Measurements from ENCODE around the gene MPST. TPM values are rescaled to one million over a fixed set of nuclear protein-coding genes. Genes with fewer than 3 reads are reported as not detected.
A peak's percentile ranks its signal among the peaks of the same experiment; 100 is the strongest.

MPST gene
- total RNA-seq, 1 experiment from 2014 or later, result 68.6 TPM

DNA sequence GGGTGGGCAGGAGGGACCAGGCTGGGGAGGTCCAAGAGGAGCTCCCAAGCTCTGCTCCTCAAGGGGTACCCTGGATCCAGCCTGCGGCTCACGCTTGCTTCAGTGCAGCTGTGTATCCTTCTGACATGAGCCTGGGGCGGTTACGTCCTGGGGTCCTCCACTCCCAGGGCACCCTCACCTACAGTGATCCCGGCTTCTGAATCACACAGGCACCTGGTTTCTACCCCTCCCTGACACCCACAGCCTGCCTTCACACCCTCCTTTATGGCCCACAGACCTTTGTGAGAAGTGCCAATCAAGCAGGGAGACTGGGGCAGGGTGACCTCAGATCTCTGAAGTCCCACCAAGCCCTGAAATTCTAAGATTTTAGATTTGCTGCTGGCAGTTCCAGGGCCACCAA, 1.5 kb downstream of the MPST start:
- H3K9me2 ChIP-seq (ENCODE audit: insufficient read depth), result no peaks in the 10 kb centered on the region
- BruUV-seq (replicated peaks), result no TSS peak
- peaks cover 14 to 24% of the 10 kb centered on the region in 2 experiments; a peak in 3 of 4 replicates for H3K4me1 ChIP-seq (ENCODE audit: control insufficient read depth in 1 of 2, insufficient read depth in 2 of 2, low read length in 2 of 2)
- H3K9ac ChIP-seq (ENCODE audit: low read length), result no peak overlapping the region; the same call in 1 of the 2 replicates
- peak overlapping the region; percentile 69 to 79; a peak in 2 of 4 replicates for H3K4me3 ChIP-seq (replicated peaks in 1 of 2; ENCODE audit: low read depth in 1 of 2, low read length in 2 of 2)
- peak overlapping the region; percentile 31; the same call in 1 of the 2 replicates for H3K27ac ChIP-seq (ENCODE audit: low read depth, low read length)
- no peaks in the 10 kb centered on the region for H3K9me3 ChIP-seq (ENCODE audit: control insufficient read depth in 1 of 2, insufficient read depth in 1 of 2, low read depth in 1 of 2, low read length in 2 of 2)
- ChIA-PET RAD21 (ENCODE audit: low non-redundant PET in 1 of 2, low total read pairs in 2 of 2, uncharacterized antibody in 2 of 2, unreplicated experiment in 2 of 2) (no interaction called here), POLR2A (no interaction called here), CTCF (interaction anchor here (1.1 to 1.8 kb wide), 5 partner anchors 9 to 165 kb away, joined by 3 to 7 read pairs (median 4); no protein-coding TSS in a partner anchor)
- H4K20me1 ChIP-seq (ENCODE audit: insufficient read depth), result no peaks in the 10 kb centered on the region
- H3K36me3 ChIP-seq (ENCODE audit: control insufficient read depth in 1 of 2, insufficient read depth in 2 of 2, low read length in 2 of 2), result peaks cover 5 to 8% of the 10 kb centered on the region in 2 experiments; a peak in 3 of 4 replicates
- H3K4me2 ChIP-seq (ENCODE audit: low read length), result peak overlapping the region; percentile 62
- H2AFZ ChIP-seq (ENCODE audit: low read depth, low read length, poor library complexity, severe bottlenecking), result no peak overlapping the region
- no peaks in the 10 kb centered on the region for H3K27me3 ChIP-seq (ENCODE audit: insufficient read depth, low read length)
- H3K79me2 ChIP-seq (ENCODE audit: insufficient read depth, low read length), result peaks cover 8% of the 10 kb centered on the region; the same call in 1 of the 2 replicates
- ATAC-seq, result no peak
- intact Hi-C loops (cut with micrococcal nuclease), result no loop called here
- TF ChIP-seq, protein P1, sequence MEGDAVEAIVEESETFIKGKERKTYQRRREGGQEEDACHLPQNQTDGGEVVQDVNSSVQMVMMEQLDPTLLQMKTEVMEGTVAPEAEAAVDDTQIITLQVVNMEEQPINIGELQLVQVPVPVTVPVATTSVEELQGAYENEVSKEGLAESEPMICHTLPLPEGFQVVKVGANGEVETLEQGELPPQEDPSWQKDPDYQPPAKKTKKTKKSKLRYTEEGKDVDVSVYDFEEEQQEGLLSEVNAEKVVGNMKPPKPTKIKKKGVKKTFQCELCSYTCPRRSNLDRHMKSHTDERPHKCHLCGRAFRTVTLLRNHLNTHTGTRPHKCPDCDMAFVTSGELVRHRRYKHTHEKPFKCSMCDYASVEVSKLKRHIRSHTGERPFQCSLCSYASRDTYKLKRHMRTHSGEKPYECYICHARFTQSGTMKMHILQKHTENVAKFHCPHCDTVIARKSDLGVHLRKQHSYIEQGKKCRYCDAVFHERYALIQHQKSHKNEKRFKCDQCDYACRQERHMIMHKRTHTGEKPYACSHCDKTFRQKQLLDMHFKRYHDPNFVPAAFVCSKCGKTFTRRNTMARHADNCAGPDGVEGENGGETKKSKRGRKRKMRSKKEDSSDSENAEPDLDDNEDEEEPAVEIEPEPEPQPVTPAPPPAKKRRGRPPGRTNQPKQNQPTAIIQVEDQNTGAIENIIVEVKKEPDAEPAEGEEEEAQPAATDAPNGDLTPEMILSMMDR (IDR thresholded peaks at IDR 0.05 in 2 of 3, conservative IDR thresholded peaks at IDR 0.05 in 1 of 3; ENCODE audit: borderline replicate concordance in 1 of 3, insufficient read depth in 1 of 3, low read depth in 2 of 3, low read length in 2 of 3), result no peak
- TF ChIP-seq, protein P2, sequence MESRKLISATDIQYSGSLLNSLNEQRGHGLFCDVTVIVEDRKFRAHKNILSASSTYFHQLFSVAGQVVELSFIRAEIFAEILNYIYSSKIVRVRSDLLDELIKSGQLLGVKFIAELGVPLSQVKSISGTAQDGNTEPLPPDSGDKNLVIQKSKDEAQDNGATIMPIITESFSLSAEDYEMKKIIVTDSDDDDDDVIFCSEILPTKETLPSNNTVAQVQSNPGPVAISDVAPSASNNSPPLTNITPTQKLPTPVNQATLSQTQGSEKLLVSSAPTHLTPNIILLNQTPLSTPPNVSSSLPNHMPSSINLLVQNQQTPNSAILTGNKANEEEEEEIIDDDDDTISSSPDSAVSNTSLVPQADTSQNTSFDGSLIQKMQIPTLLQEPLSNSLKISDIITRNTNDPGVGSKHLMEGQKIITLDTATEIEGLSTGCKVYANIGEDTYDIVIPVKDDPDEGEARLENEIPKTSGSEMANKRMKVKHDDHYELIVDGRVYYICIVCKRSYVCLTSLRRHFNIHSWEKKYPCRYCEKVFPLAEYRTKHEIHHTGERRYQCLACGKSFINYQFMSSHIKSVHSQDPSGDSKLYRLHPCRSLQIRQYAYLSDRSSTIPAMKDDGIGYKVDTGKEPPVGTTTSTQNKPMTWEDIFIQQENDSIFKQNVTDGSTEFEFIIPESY (IDR thresholded peaks at IDR 0.05; ENCODE audit: extremely low read depth, insufficient replicate concordance, low read length), result no peak
- TF ChIP-seq, protein P3, sequence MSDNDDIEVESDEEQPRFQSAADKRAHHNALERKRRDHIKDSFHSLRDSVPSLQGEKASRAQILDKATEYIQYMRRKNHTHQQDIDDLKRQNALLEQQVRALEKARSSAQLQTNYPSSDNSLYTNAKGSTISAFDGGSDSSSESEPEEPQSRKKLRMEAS (IDR thresholded peaks at IDR 0.05), result no peak
- no peak for TF ChIP-seq ZFX (IDR thresholded peaks at IDR 0.05)
- TF ChIP-seq TCF7L2 (IDR thresholded peaks at IDR 0.05; ENCODE audit: borderline replicate concordance, extremely low read depth, insufficient read depth, insufficient read length), result no peak
- no peak for TF ChIP-seq CBX3 (IDR thresholded peaks at IDR 0.05; ENCODE audit: low read depth)
- TF ChIP-seq ELF1 (IDR thresholded peaks at IDR 0.05; ENCODE audit: borderline replicate concordance, low read depth), result no peak
- no peak for DNase-seq (ENCODE audit: low read depth, low spot score)
